ENCODE results near the gene SORCS2.

Gene SORCS2

DNA sequence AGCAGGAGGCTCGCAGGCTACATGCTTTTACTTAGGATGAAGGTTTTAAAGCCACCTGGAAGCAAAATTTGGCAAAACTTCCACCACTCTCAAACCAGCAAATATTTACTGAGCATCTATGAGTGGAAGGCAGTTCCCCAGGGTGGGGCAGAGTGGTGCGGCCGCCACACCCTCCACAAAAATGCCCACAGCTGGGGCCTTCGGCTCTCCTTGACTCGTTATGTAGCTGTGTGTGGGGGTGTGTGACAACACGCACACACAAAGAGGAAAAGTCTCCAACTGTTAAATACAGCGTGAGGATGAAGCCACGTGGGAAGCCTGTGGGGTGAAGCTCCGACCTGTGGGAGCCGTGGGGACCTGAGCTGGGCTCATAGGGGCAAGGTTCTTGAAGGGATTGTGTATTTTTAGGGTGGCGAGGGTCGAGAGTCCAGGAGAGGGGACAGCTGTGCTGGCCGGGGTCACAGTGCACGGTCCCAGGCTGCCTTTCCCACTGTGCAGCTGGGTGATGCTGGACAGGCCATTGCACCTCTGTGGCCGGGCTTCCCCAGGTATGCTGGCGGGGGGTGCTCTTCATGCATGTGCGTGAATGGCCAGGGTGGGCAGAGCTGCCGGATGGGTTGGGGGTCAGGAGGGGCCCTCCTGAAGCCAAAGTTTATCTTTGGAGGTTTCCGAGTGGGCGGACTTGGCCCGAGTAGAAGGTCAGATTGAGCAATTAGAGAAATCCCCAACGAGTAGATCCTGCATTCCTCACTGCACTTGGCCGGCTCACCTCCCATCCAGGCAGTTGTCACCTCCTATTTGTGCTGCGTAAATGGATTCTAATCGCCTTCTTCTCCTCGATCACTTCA is 25.4 kb downstream of the SORCS2 start:
- in situ Hi-C loops (cut with HindIII; ENCODE audit: low sequenced_read_pairs): no loop called here

DNA sequence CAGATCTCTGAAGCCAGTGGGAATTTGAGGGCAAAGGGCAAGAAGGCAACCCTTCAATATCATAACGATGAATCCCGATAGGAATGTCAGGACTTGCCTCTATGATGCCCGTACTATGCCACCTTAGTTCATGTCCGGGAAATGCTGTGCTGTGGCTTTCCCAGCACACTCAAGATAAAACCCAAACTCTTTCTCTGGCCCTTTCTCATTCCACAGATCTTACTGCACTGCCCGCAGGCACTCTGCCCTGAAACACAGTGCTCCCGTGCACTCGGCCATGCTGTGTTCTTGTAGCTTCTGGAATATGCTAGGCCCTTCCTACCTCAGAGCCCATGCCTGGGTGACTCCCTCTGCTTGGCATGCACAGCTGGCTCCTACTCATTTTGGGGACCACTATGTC is 26.3 kb downstream of the SORCS2 start:
- in situ Hi-C loops (cut with HindIII; ENCODE audit: low sequenced_read_pairs): no loop called here

DNA sequence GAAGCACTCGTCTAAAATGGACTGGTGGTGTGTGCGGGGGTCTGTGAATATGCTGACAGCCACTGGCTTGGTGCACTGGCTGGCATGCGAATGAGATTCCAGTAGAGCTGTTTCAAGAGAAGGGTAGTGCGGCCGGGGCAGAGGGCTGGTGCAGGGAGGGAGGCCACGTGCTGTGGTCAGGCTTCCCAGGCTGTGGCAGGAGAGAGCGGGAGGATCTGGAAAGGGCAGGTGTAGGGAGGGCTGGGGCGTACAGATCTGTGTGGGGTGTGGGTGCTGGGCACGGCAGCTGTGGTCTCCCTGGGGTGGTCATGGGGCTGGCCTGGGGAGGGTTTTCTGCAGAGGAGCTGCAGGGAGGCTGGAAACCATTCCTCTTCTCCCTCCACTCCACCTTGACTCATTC is 30.2 kb downstream of the SORCS2 start:
- in situ Hi-C loops (cut with HindIII; ENCODE audit: low sequenced_read_pairs): loop anchor here (5.0 kb wide), 1 partner anchor 65 kb away; no protein-coding TSS in a partner anchor

DNA sequence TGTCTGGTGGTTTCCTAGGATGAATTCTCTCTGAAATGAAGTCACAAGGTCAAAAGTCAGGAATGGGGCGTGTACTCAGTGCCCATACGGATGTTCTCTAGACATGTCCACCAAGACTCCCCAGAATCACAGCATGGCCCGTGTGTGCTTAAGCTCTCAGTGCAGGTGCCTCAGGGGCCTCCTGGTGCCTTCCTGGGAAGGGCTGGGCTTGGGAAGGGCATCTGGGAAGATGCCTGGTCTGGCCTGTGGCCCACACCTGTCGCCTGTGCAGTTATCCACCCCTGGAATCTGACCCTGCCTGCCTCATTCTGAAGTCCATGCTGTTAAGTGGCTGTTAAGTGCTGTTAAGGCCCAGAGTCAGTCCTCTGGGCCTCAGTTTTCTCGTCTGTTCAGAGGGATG is 31.2 kb downstream of the SORCS2 start:
- in situ Hi-C loops (cut with HindIII; ENCODE audit: low sequenced_read_pairs): loop anchor here (5.0 kb wide), 1 partner anchor 64 kb away; no protein-coding TSS in a partner anchor

DNA sequence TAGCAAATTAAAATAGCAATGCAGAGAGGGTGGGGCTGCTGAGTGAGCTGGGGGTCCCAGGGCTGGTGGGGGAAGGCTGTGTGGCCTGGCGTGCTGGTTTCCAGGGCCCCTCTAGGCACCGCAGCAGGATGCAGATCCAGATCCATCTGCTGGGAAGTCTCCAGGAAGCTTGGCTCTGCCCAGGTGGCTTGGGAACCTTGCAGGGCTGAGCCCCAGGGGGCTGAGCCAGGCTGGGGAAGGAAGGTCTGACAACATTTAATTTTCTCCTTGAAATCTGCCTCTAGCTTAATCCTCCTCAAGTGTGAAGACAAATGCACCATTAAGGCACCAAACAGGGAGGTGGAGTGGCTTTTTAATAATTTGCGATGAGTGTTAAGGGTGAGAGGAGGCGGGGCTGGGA is 31.7 kb downstream of the SORCS2 start:
- in situ Hi-C loops (cut with HindIII; ENCODE audit: low sequenced_read_pairs): loop anchor here (5.0 kb wide), 1 partner anchor 63 kb away; no protein-coding TSS in a partner anchor

DNA sequence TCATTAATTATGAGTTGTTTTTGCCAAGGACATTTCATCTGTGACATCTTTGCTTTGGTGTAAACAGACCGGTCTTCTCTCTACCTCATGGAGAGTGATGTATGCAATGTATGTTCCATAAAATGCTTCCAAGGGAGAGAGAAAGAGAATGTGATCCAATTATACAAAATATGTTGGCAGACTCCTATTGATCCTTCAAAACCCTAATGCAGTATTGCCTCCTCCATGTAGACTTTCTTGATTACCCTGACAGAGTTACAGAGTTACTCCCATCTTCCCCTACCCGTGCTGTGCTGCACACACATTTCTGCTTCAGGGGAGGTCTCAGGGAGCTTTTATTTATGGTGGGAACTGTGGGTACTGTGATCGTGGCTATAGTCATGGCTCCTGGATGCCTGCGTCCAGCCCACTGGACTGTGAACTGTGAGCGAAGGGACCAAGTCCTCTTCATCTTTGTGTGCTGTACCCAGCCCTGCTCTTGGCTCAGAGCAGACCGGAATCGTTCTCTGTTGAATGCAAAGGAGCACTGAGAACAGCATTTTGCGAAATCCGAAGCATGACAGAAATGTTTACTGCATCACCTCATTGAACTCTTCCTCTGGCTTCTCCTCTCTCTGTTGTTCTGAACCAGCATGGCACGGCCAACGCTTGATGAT is 32.7 kb downstream of the SORCS2 start:
- in situ Hi-C loops (cut with HindIII; ENCODE audit: low sequenced_read_pairs): loop anchor here (5.0 kb wide), 1 partner anchor 62 kb away; no protein-coding TSS in a partner anchor

DNA sequence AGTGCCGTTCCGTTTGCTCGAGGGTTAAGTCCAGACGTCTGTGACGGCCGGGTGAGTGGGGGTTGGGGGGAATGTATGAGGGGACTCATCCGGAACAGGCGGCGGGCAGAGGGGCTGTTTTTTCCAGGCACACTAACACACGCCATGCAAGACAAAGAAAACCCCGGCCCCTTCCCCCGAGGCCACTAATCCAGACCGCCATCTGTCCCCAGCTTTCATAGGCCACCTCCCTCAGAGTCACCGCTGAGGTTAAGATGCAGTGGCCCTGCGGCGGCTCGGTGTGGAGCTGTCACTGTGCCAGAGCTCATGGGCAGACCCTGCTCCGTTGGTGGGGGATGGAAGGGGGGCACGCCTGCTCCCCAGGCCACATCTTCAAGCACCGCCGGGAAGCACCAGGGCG is 34.1 kb downstream of the SORCS2 start:
- in situ Hi-C loops (cut with HindIII; ENCODE audit: low sequenced_read_pairs): no loop called here

DNA sequence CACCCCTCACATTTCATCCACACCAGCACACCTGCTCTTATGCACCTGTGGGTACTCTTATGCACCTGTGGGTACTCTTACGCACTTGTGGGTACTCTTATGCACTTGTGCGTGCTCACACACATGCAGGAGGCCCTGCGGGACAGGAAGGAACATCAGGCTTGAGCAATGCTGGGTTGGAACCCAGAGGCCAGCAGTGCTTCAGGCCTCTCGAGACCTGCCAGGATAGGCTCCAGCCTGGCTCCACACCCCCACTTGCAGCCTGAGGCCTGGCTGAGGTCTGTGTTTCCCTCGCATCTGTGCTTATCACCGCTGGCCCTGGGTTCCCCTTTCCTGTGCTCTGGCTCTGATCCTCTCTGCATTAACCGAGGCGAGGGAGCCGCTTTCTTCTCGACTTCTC is 34.7 kb downstream of the SORCS2 start:
- in situ Hi-C loops (cut with HindIII; ENCODE audit: low sequenced_read_pairs): no loop called here

DNA sequence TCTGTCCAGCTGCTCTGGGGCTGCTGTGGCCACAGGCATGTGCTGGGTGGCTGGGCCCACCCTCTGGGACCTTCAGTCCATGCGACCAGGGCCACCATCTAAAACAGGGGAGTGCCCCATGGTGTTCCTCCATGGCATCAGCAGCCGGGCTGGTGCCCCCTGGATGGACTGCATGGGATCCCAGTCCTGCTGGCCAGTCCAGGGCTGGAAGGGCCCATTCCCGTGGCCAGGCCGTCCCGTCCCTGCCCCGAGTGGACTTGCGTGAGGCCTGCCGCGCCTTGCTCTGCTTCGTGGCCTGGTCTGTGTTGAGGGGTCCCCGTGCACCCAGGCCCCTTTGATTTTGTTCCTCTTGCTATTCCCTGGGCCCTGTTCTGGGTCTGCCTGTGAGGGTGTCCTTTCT is 36.4 kb downstream of the SORCS2 start:
- in situ Hi-C loops (cut with HindIII; ENCODE audit: low sequenced_read_pairs): no loop called here

DNA sequence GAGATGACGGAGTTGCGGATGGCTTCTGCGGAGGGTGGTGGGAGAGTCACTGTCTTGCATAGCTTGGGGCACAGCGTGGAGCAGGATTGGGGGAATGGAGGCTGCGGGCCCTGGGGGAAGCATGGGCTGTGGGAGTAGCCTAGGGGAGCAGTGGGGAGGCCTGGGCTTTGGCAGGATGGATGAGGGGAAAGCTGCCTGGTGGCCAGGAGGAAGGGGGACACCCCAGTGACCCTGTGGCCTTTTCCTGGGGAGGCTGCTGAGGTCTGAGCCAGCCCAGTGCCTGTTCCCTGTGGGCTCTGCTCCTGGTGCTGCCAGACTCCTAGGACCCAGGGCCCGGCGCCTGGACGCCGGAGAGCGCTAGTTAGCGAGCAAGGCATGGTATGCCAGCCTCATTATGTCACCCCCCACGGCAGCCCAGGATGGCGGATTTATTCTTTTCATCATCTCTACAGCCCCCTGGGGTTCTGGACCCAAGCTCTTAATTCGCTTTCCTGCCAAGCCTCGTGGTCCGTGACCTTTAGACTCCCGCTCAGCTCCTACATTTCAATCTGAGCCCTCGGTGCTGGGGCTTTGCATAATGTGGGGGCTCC is 39.8 kb downstream of the SORCS2 start:
- in situ Hi-C loops (cut with HindIII; ENCODE audit: low sequenced_read_pairs): no loop called here

DNA sequence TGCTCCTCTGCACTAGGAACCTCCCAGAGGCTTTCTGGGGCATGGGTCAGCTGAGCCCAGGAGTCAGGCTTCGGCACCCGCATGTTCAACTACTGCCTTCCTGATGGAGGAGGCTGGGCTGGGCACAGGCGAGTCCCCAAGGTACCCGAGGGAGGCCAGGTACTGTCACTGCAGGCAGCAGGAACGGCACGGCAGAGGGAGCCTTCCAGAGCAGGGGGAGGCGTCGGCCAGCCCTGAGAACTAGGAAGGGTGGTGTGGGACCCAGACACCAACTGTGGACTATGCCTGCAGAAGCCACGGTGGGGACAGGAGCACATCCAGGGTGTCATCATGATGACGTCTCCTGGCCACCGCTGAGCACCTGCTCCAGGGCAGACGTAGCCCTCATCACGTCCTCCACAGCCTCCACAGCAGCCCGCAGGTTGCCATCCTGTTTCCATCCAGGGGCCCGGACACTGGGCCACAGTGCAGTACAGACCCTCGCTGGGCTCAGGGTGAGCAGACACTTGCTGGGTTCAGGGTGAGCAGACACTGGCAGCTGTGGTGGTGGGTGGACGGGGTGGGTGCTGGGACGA is 40.8 kb downstream of the SORCS2 start:
- in situ Hi-C loops (cut with HindIII; ENCODE audit: low sequenced_read_pairs): no loop called here

DNA sequence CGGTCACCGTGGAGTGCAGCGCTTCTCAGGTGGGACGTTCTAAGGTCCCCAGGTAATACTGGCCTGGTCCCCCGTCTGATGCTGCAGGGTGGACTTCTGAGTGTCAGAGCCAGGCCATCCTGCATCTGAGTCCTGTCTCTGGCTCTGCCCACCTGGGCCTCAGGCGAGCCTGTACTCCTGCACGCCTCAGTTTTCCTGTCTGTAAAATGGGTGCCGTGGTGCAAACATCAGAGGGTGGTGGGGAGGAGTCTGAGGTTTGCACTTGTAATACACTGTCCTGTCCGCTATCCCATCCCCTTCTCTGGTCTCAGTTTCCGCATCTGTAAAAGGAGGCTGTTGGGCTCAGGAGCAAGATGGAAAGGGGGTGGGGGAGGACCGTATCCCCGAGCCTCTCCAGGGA is 41.3 kb downstream of the SORCS2 start:
- in situ Hi-C loops (cut with HindIII; ENCODE audit: low sequenced_read_pairs): no loop called here

DNA sequence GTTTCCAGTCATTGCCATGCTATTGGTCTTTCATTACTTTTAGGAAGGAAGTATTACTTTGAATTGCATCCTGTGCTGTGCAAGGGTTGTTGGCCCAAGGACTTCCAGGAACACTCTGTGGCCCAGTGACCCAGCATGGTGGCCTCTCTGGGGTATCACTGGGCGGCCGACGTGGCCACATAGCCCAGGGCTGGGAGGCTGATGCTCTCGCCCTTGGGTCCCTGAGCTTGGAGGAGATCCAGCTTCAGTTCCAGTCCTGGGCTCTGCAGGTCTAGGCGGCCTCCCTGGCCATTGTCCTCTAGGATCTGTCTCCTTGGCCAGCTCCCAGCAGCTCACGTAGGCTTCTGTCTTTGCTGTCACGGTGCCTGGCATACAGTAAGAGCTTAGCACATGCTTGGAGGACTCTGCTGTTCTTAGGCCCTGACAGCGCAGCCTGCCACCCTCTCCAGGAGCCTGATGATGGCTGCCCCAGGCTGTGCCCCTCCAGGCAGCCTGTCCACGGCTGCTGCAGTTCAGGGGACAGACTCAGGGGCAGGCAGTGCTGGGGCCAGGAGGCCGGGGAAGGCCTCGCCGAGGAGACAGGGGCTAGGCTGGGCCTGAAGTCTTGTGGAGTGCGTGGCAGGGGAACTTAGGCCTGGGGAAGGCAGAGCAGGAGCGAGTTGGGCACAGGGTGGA is 42.2 kb downstream of the SORCS2 start:
- in situ Hi-C loops (cut with HindIII; ENCODE audit: low sequenced_read_pairs): no loop called here

DNA sequence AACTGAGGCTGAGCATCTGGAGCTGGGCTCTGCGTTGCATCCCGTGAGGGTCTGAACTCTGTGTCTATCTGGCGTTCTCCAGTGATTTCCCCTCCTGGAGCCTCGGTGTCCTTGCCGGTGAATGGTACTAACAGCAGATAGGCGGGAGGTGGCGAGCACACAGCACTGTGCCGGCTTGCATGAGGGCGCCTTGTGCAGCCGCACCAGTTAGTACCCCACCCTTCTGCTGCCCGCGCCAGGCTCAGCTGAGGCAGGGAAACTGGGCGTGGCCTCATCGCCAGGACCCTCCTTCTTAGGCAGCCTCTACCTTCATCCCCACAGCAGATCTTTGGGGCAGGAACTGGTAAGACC is 42.7 kb downstream of the SORCS2 start:
- in situ Hi-C loops (cut with HindIII; ENCODE audit: low sequenced_read_pairs): no loop called here

DNA sequence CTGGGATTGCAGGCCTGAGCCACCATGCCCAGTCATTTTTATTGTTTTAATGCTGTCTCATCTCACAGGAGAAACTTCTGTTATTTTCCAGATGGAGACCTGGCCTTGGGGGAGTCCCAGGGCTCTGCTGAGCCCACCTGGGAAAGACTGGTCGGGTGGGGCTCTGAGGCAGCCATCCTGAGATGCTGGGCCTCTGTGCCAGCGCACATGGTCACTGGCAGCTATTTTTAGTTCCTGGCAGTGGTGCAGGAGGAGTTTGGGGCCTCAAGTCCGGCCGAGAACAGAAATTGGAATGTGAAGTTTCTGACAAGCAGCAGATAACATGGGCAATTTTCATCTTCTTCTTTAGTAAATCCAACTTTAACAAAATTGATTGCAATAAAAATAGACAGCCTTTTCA is 44.5 kb downstream of the SORCS2 start:
- in situ Hi-C loops (cut with HindIII; ENCODE audit: low sequenced_read_pairs): no loop called here

DNA sequence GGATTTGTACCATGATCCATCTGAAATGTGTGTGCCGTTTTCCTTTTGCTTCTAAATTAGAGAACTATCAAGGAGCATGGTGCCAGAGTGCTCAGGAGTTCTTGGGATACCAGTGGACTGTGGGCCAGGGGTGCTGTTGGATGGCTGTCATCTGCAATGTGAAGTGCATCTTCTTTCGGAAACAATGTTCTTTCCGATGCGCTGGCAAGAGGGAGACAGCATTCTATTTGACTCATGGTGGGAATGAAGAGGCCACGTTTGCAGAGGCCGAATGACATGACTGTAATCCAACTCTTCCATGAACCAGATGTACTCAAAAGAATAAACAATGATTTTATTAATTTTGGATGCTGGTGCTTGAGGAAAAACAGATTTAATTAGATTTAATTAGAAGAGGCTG is 45.5 kb downstream of the SORCS2 start:
- in situ Hi-C loops (cut with HindIII; ENCODE audit: low sequenced_read_pairs): no loop called here

DNA sequence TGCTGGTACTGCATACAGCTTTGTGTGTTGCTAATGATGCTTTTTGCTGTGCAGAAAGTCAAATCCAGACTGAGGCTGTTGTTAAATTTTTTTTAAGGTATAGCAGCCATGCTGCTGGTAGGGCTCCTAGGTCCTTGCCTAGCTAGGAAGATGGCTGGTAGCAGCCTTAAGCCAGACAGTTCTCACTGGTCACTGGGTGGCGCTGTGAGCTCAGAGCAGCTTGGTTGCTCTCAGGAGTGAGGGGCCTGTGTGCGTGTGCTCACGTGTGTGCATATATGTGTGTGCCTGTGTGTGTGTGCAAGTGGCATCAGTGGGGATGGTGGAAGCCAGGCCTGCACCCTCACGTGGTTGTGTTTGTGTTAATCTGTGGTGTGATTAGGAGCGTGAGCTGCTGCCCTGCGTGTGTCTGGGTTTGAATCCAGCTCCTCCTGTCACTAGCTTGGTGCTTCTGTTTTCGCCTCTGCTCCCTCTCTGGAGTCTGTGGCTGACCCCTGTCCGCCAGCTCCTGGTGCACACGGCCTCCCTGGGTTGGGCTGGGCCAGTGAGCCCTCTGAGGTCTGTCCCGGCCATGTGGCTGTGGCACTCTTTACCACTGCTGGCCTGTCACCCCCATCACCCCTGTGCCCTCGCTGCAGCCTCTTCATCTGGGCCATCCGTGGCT is 46.1 kb downstream of the SORCS2 start:
- in situ Hi-C loops (cut with HindIII; ENCODE audit: low sequenced_read_pairs): no loop called here

DNA sequence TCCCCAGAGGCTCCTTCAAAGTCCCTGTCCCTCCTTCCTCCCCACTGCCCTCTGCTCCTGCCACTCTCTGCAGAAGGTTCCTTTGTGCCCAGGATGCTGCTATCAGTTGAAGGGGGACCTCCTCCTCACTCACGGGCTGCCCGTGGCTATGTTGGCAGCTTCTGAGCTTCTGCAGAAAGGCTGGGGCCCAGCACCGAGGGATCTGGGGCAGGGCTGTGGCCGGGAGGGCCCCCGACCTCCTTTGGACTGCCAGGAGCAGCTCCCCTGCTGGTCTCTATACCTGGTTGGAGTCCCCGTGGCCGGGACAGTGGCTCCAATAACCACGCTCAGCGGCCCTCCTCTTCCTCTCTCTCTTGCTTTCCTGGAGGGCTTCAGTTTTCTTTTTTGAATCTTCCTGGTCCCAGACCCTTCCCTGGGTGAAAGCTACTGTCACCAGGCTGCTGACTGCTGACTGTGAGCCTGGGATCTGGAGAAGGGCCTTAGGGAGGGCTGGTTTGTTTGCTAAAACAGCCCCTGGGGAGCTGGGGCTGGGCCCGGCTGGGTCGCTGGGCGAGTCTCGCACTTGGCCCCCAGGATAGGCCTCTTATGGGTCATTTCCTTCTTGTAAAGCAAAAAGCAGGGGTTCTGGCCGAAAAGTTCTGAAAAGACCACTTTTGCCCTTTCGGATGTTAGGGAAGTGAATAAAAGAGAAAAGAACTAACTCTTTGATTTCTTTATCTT is 46.9 kb downstream of the SORCS2 start:
- in situ Hi-C loops (cut with HindIII; ENCODE audit: low sequenced_read_pairs): no loop called here

DNA sequence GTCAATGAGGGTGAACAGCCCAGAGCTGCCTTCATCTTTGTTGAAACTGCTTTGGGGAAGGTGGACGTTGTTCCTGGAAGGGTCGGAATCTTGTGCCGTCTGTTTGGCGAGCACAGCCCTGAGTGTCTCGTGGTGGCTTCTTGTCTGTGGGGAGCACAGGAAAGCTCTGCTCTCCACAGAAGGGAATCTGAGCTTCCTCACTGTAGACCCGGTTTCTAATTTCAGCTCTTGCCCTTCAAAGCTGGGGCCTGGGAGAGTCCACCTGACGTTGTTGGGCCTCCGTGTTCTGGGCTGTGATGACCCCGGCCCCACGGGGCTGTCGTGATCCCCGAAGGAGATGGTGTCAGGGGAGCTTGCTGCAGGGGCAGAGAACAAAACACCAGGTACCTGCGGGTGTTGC is 47.5 kb downstream of the SORCS2 start:
- in situ Hi-C loops (cut with HindIII; ENCODE audit: low sequenced_read_pairs): no loop called here

DNA sequence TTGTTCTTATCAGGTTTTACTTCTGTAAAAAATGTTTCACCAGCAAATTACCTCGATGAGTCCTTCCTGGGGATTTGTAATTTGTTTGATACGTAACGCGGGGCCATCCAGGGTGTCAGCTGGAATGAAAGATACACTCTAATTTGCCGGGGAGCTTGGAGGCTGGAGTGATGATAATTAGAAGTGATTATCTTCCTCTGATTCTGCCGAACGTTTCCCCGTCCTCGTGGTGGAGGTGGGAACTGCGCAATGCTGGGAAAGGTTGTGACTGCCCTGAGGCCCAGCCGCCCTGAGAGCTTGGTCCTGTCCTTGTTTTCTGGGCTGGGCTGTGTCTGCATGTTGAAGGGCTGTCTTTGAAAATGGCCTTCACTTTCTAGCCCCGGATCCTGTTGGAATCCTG is 48.0 kb downstream of the SORCS2 start:
- in situ Hi-C loops (cut with HindIII; ENCODE audit: low sequenced_read_pairs): no loop called here

Measured in DLD1 (cell line).